GM23248 (cell line): ENCODE data around the gene ANKRD7. TPM values are rescaled to one million over a fixed set of nuclear protein-coding genes. Genes with fewer than 3 reads are reported as not detected.

Experiments
- DNase-seq: peaks from one replicate; pipeline ENCODE4 v3.0.0-alpha.2; 2015
- H2AFZ ChIP-seq: fragments of 200-600 bp; sonication (generic); 2 replicates; pipeline ENCODE4 v1.6.1; 2016; ENCODE audit warnings: antibody characterized with exemption
- H3F3A ChIP-seq: fragments of 200-600 bp; sonication (generic); 2 replicates; pipeline ENCODE4 v1.6.1; 2016; ENCODE audit warnings: mild to moderate bottlenecking, antibody characterized with exemption, mixed run types; ENCODE audit not compliant: insufficient read depth
- H3K27ac ChIP-seq: fragments of 200-600 bp; sonication (generic); 2 replicates; pipeline ENCODE4 v1.5.1; 2016; ENCODE audit warnings: mild to moderate bottlenecking
- H3K27me3 ChIP-seq: fragments of 200-600 bp; sonication (generic); replicated peaks from 2 replicates; pipeline ENCODE4 v1.6.1; 2016; ENCODE audit warnings: mild to moderate bottlenecking; ENCODE audit not compliant: insufficient read depth
- H3K36me3 ChIP-seq: fragments of 200-600 bp; sonication (generic); 2 replicates; pipeline ENCODE4 v1.6.1; 2016; ENCODE audit warnings: low read depth, mild to moderate bottlenecking
- H3K4me1 ChIP-seq: fragments of 200-600 bp; sonication (generic); 2 replicates; pipeline ENCODE4 v1.6.1; 2016; ENCODE audit warnings: mild to moderate bottlenecking; ENCODE audit not compliant: insufficient read depth
- H3K4me2 ChIP-seq: fragments of 200-600 bp; sonication (generic); one replicate; pipeline ENCODE4 v1.6.1; 2016; ENCODE audit warnings: mild to moderate bottlenecking; ENCODE audit not compliant: unreplicated experiment
- H3K4me3 ChIP-seq: fragments of 200-600 bp; sonication (generic); 2 replicates; pipeline ENCODE4 v1.5.1; 2016; ENCODE audit warnings: mild to moderate bottlenecking
- H3K79me2 ChIP-seq: fragments of 200-600 bp; sonication (generic); 2 replicates; pipeline ENCODE4 v1.6.1; 2016; ENCODE audit warnings: mild to moderate bottlenecking; ENCODE audit not compliant: insufficient read depth
- H3K9ac ChIP-seq: fragments of 200-600 bp; sonication (generic); 2 replicates; pipeline ENCODE4 v1.6.1; 2016; ENCODE audit warnings: mild to moderate bottlenecking
- H3K9me2 ChIP-seq: fragments of 200-600 bp; sonication (generic); 2 replicates; pipeline ENCODE4 v1.6.1; 2016; ENCODE audit warnings: mixed run types, mild to moderate bottlenecking, moderate library complexity; ENCODE audit not compliant: insufficient read depth
- H3K9me3 ChIP-seq: fragments of 200-600 bp; sonication (generic); one replicate; pipeline ENCODE4 v1.6.1; 2017; ENCODE audit warnings: low read depth
- H4K20me1 ChIP-seq: fragments of 200-600 bp; sonication (generic); 2 replicates; pipeline ENCODE4 v1.6.0; 2016; ENCODE audit not compliant: insufficient read depth
- EZH2 ChIP-seq: fragments of 200-600 bp; sonication (generic); IDR thresholded peaks from 2 replicates; pipeline ENCODE4 v1.6.1; 2018; ENCODE audit warnings: antibody characterized with exemption, mild to moderate bottlenecking; ENCODE audit not compliant: insufficient read depth, poor library complexity, severe bottlenecking
- EZH2phosphoT487 ChIP-seq: fragments of 200-600 bp; sonication (generic); IDR thresholded peaks from 2 replicates; pipeline ENCODE4 v1.6.1; 2018; ENCODE audit warnings: antibody characterized with exemption, moderate library complexity, mild to moderate bottlenecking, low read depth; ENCODE audit not compliant: insufficient read depth
- WGBS, 2 experiments: methylation state at CpG; one replicate each; pipeline ENCODE4 v1.1.6; 2015 to 2017; ENCODE audit warnings: low lambda C conversion rate in 2 of 2, low coverage in 1 of 2; ENCODE audit errors: missing lambda C conversion rate in 2 of 2; 5-methylcytosine and 5-hydroxymethylcytosine counted together
- in situ Hi-C: fragments of 300-500 bp; cut with MboI; formaldehyde crosslinking; loops from 2 replicates; pipeline ENCODE4 v1.15.0; 2020
- polyA plus RNA-seq: library from polyadenylated mRNA; unstranded; fragments of >200 nt; fragmentation: Nextera tagmentation; extraction: Ambion mirVana; gene quantifications from 2 replicates; pipeline ENCODE4 v1.2.1, GENCODE V29; 2016
- total RNA-seq: library from RNA; depleted of rRNA; stranded (reverse); fragments of >200 nt; shearing (Covaris generic); gene quantifications from 2 replicates; pipeline ENCODE4 v1.2.3, GENCODE V29; 2014

The ANKRD7 gene
- total and polyA plus RNA-seq, 2 experiments from 2014 or later, result 1.6 TPM; not detected in 1

DNA sequence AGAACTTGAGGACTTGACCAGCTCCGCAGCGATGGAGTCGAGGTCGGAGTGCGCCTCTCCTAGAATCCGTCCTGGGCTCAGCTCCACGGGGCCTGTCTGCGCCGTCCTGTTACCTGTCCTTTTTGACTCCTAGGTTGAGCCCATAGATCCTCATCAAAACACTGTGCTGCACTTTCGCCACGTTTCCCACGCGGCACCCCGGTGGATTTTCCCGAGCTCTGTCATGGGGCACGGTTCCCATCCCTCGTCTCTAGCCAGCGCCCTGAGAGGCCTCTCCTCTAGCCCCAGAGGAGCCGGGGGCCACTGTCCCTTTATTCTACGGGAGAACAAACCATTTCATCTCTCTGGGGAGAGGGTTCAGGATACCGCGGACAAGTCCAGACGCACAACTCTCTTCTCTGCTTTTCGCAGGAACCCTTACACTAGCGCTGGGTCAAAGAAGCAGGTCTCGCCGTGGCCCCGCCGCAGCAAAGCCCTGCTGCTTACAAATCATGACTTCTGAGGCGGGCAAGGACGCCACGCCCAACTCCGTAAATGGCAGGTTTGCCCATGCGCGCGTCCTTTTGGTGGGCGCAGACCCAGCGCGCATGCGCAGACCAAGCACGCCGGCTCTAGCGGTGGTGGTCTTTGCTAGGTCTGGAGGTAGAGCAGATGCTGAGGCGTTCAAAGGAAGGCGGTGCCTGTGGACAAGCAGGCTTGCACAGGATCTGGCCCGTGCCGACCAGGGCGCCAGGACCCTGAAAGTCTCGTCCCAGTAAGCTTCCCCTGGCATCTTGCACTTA, 10.3 kb upstream of the ANKRD7 start:
- no peaks in the 10 kb centered on the region for H3K79me2 ChIP-seq
- peak overlapping the region; percentile 32; the same call in 1 of the 2 replicates for H3K27ac ChIP-seq
- no peaks in the 10 kb centered on the region for H3K36me3 ChIP-seq
- H3F3A ChIP-seq, result no peaks in the 10 kb centered on the region
- TF ChIP-seq EZH2phosphoT487 (no peak), EZH2 (no peak)
- in situ Hi-C loops, result no loop called here
- no peaks in the 10 kb centered on the region for H4K20me1 ChIP-seq
- DNase-seq, result peak; percentile 90
- peak overlapping the region; percentile 79 for H3K9ac ChIP-seq
- peak overlapping the region; percentile 88 for H3K4me3 ChIP-seq
- no peaks in the 10 kb centered on the region for H3K27me3 ChIP-seq
- H3K9me3 ChIP-seq, result no peaks in the 10 kb centered on the region
- H3K4me2 ChIP-seq, result peak overlapping the region; percentile 96
- no peaks in the 10 kb centered on the region for H3K9me2 ChIP-seq
- WGBS, 2 experiments, result 5% methylated on average over 47 to 49 of the region's 49 CpGs
- peak overlapping the region; percentile 100 for H2AFZ ChIP-seq
- no peaks in the 10 kb centered on the region for H3K4me1 ChIP-seq

DNA sequence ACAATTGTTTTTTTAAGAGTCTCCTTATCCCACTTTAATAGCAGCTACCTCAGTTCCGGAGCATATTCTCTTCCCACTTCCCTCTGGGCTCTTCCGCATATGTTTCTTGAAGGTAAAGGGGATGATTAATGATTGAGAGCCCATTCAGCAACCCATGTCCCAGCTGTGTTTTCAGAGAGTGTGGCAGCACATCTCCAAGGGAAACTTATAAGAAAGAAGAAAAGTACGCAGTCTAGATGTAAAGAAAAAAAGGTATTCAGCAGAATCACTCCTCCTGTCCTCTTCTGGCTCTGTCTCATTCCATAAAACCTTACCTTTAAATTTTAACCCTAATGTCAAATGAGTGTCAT, 9.7 kb upstream of the ANKRD7 start:
- 19 to 21% methylated on average over 3 of the region's 3 CpGs for WGBS, 2 experiments
- TF ChIP-seq EZH2phosphoT487 (no peak), EZH2 (no peak)
- peak overlapping the region; percentile 88 for H3K4me3 ChIP-seq
- no peaks in the 10 kb centered on the region for H3K9me3 ChIP-seq
- H3K36me3 ChIP-seq, result no peaks in the 10 kb centered on the region
- H4K20me1 ChIP-seq, result no peaks in the 10 kb centered on the region
- H3K4me1 ChIP-seq, result no peaks in the 10 kb centered on the region
- peak overlapping the region; percentile 79 for H3K9ac ChIP-seq
- H2AFZ ChIP-seq, result peak overlapping the region; percentile 100
- peak overlapping the region; percentile 96 for H3K4me2 ChIP-seq
- H3K27ac ChIP-seq, result 0 out of 2 replicates have a peak overlapping the region, but pooled peaks have one; percentile 32
- H3K79me2 ChIP-seq, result no peaks in the 10 kb centered on the region
- no peaks in the 10 kb centered on the region for H3F3A ChIP-seq
- no peak for DNase-seq
- in situ Hi-C loops, result no loop called here
- no peaks in the 10 kb centered on the region for H3K27me3 ChIP-seq
- no peaks in the 10 kb centered on the region for H3K9me2 ChIP-seq

DNA sequence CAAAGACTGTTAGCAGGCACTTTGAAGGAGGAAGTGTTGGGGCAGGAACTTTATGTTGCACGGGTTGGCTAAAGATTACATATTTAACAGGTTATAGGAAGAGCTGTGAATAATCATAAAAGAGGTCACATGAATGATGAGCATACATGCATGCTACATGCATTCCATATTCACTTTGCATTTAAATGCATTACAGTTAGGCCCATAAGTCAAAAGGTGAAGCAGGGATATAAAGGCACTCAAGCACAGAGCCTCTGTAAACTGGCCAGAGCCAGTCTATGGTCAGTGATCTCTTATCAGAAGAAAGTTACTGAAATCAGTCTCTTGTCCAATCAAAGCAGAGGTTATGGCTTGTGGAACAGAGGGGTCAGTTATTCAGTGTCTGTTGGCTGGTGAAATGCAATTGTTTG, 7.3 kb upstream of the ANKRD7 start:
- WGBS, 2 experiments, result 58 to 80% methylated on average over 1 of the region's 1 CpG
- Histone ChIP-seq H3K27me3 (no peaks in the 10 kb centered on the region), H3K9me3 (no peaks in the 10 kb centered on the region), H2AFZ (no peak overlapping the region), H3K36me3 (no peaks in the 10 kb centered on the region), H3K4me1 (no peaks in the 10 kb centered on the region), H3K4me3 (no peak overlapping the region), H3K79me2 (no peaks in the 10 kb centered on the region), H3K9me2 (no peaks in the 10 kb centered on the region), H3F3A (no peaks in the 10 kb centered on the region), H3K9ac (no peak overlapping the region), H4K20me1 (no peaks in the 10 kb centered on the region), H3K4me2 (no peak overlapping the region), H3K27ac (no peak overlapping the region)
- in situ Hi-C loops, result no loop called here
- no peak for DNase-seq
- TF ChIP-seq EZH2 (no peak), EZH2phosphoT487 (no peak)

DNA sequence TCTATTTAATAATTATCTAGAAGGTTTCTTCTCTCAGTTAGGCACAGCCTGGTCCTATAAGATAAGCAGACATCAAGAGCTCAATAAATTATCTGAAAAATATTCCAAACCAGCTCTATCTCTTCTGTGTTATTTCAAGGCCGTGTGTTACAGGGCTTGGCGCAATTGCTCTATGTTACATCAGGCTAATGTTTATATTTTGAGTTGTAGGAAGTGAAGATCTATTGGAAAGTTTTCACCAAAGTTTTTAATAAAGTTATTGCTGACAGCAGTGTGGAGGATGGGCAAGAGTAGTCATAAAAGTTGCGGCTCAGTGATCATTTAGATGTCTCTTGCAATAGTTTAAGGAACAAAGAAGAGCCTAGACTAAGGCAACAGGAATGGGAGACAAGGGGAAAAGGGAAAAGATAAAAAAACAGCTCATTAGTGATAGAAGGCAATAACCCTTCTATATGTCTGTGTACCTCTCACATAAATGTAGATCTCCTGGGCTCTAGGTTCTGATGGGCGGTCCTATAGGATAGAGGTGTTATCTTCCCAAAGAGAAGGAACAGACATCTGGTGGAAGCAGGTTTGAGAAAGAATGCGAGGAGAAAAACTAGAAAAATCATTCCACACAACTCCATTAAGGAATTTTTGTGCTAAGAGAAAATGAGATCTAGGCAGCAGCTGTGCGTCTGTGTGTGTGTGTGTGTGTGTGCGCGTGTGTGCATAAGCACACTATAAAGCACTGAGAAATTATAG, 5.9 kb upstream of the ANKRD7 start:
- no peaks in the 10 kb centered on the region for H3K36me3 ChIP-seq
- no peaks in the 10 kb centered on the region for H3F3A ChIP-seq
- 76 to 77% methylated on average over 8 of the region's 8 CpGs for WGBS, 2 experiments
- no peak overlapping the region for H3K27ac ChIP-seq
- no peaks in the 10 kb centered on the region for H3K79me2 ChIP-seq
- in situ Hi-C loops, result no loop called here
- H2AFZ ChIP-seq, result no peak overlapping the region
- H3K4me3 ChIP-seq, result no peak overlapping the region
- no peak for DNase-seq
- no peaks in the 10 kb centered on the region for H3K9me2 ChIP-seq
- no peaks in the 10 kb centered on the region for H3K4me1 ChIP-seq
- TF ChIP-seq EZH2phosphoT487 (no peak), EZH2 (no peak)
- H3K9ac ChIP-seq, result no peak overlapping the region
- H3K27me3 ChIP-seq, result no peaks in the 10 kb centered on the region
- no peaks in the 10 kb centered on the region for H3K9me3 ChIP-seq
- no peaks in the 10 kb centered on the region for H4K20me1 ChIP-seq
- H3K4me2 ChIP-seq, result no peak overlapping the region
